H1 (cell line): Measurements from ENCODE around the gene ADCY7. TPM values are rescaled to one million over a fixed set of nuclear protein-coding genes. Genes with fewer than 3 reads are reported as not detected.

Source experiments
- CTCF ChIA-PET: fragments of 300-600 bp; sonication (Branson Sonifier 250); formaldehyde crosslinking; loops from one replicate; lab custom pipeline; 2021; ENCODE audit not compliant: partially characterized antibody; lab: Charles Lee
- POLR2A ChIA-PET: fragments of 300-600 bp; sonication (Branson Sonifier 250); formaldehyde crosslinking; loops from one replicate; lab custom pipeline; 2021; ENCODE audit warnings: inconsistent platforms; ENCODE audit not compliant: partially characterized antibody; lab: Charles Lee
- DNase-seq, 2 experiments: peaks; one replicate each; pipeline versions ENCODE4 v3.0.0 to v3.0.0-alpha.2; 2010 to 2022; ENCODE audit warnings: low spot score in 2 of 2, low read depth in 1 of 2, mixed read lengths in 1 of 2
- FAIRE-seq: peaks from 2 replicates; lab custom pipeline; 2011; peaks lifted over from hg19 to GRCh38; lab: Jason Lieb, UNC
- H2AFZ ChIP-seq: 2 replicates; pipeline ENCODE4 v1.8.1; 2012; ENCODE audit warnings: low read length, inconsistent platforms
- H2AK5ac ChIP-seq: 2 replicates; pipeline ENCODE4 v1.6.1; 2013; ENCODE audit warnings: low read depth, low read length
- H2BK120ac ChIP-seq: replicated peaks from 2 replicates; pipeline ENCODE3; 2013; ENCODE audit warnings: low read depth, low read length, inconsistent platforms
- H2BK12ac ChIP-seq: 2 replicates; pipeline ENCODE4 v1.6.1; 2013; ENCODE audit warnings: low read depth, low read length
- H2BK15ac ChIP-seq: 2 replicates; pipeline ENCODE4 v1.6.1; 2013; ENCODE audit warnings: low read length
- H2BK20ac ChIP-seq: 2 replicates; pipeline ENCODE4 v1.6.1; 2013; ENCODE audit warnings: low read length
- H2BK5ac ChIP-seq: 2 replicates; pipeline ENCODE4 v1.6.1; 2013; ENCODE audit warnings: low read depth, low read length
- H3K14ac ChIP-seq: 2 replicates; pipeline ENCODE4 v1.6.1; 2013; ENCODE audit warnings: inconsistent platforms; ENCODE audit not compliant: insufficient read length
- H3K18ac ChIP-seq: 2 replicates; pipeline ENCODE4 v1.6.1; 2013; ENCODE audit warnings: low read length; ENCODE audit errors: extremely low read depth
- H3K23ac ChIP-seq: 2 replicates; pipeline ENCODE4 v1.6.1; 2013; ENCODE audit warnings: inconsistent platforms; ENCODE audit not compliant: insufficient read length
- H3K23me2 ChIP-seq: 2 replicates; pipeline ENCODE4 v1.6.1; 2013; ENCODE audit warnings: low read depth, low read length
- H3K27ac ChIP-seq: 2 replicates; pipeline ENCODE4 v1.6.1; 2011; ENCODE audit warnings: low read depth, low read length, inconsistent platforms
- H3K27me3 ChIP-seq, 4 experiments: replicated peaks in 1 of 4; 1 replicate in 1 of 4; 2 replicates in 3 of 4; pipeline versions ENCODE4 v1.6.1 to v1.8.1; 2011 to 2013; ENCODE audit warnings: low read length in 3 of 4, mild to moderate bottlenecking in 3 of 4, inconsistent platforms in 2 of 4, mixed read lengths in 2 of 4, moderate library complexity in 1 of 4; ENCODE audit not compliant: control insufficient read depth in 3 of 4, insufficient read depth in 3 of 4; ENCODE audit errors: extremely low read depth in 1 of 4
- H3K36me3 ChIP-seq, 4 experiments: 2 replicates each; pipeline versions ENCODE4 v1.6.1 to v1.8.1; 2011 to 2013; ENCODE audit warnings: mild to moderate bottlenecking in 4 of 4, low read length in 3 of 4, moderate library complexity in 2 of 4, control low read depth in 1 of 4, inconsistent platforms in 1 of 4; ENCODE audit not compliant: insufficient read depth in 4 of 4, control insufficient read depth in 2 of 4
- H3K4ac ChIP-seq: replicated peaks from 2 replicates; pipeline ENCODE3; 2013; ENCODE audit warnings: low read length, low read depth, mixed read lengths, inconsistent platforms; ENCODE audit not compliant: insufficient read length
- H3K4me1 ChIP-seq, 4 experiments: replicated peaks in 1 of 4; 1 replicate in 1 of 4; 2 replicates in 3 of 4; pipeline versions ENCODE4 v1.6.1 to v1.8.1; 2011 to 2013; ENCODE audit warnings: low read length in 3 of 4, inconsistent platforms in 2 of 4, mixed read lengths in 1 of 4; ENCODE audit not compliant: insufficient read depth in 4 of 4, control insufficient read depth in 3 of 4
- H3K4me2 ChIP-seq, 2 experiments: 2 replicates each; pipeline versions ENCODE4 v1.6.1 to v1.8.1; 2011 to 2013; ENCODE audit warnings: low read depth in 2 of 2, low read length in 2 of 2, control low read depth in 1 of 2, inconsistent platforms in 1 of 2, mild to moderate bottlenecking in 1 of 2; ENCODE audit not compliant: insufficient read depth in 1 of 2
- H3K4me3 ChIP-seq, 4 experiments: fragments of 200-600, 300-600 bp in 1 of 4; sonication (generic), shearing (Covaris generic), sonication (Bioruptor Twin) in 1 of 4; 2 replicates each; pipeline versions ENCODE4 v1.5.1 to v1.8.1; 2011 to 2016; ENCODE audit warnings: low read length in 4 of 4, low read depth in 3 of 4, control low read depth in 2 of 4, inconsistent platforms in 2 of 4, mild to moderate bottlenecking in 2 of 4, mixed read lengths in 1 of 4, moderate library complexity in 1 of 4; ENCODE audit not compliant: insufficient read depth in 2 of 4; ENCODE audit errors: extremely low read depth in 1 of 4
- H3K56ac ChIP-seq: replicated peaks from 2 replicates; pipeline ENCODE3; 2013; ENCODE audit warnings: low read depth, mild to moderate bottlenecking, mixed read lengths, low read length, inconsistent platforms; ENCODE audit not compliant: insufficient read length
- H3K79me1 ChIP-seq: 2 replicates; pipeline ENCODE4 v1.6.1; 2013; ENCODE audit warnings: low read depth, low read length, control low read depth
- H3K79me2 ChIP-seq, 2 experiments: 2 replicates each; pipeline versions ENCODE4 v1.6.1 to v1.8.1; 2012 to 2013; ENCODE audit warnings: low read length in 2 of 2, mild to moderate bottlenecking in 2 of 2, inconsistent platforms in 1 of 2; ENCODE audit not compliant: insufficient read depth in 2 of 2, control insufficient read depth in 1 of 2
- H3K9ac ChIP-seq, 4 experiments: replicated peaks in 1 of 4; 1 replicate in 1 of 4; 2 replicates in 3 of 4; pipeline versions ENCODE4 v1.6.1 to v1.8.1; 2011 to 2013; ENCODE audit warnings: low read depth in 3 of 4, low read length in 3 of 4, control low read depth in 2 of 4, mild to moderate bottlenecking in 2 of 4, moderate library complexity in 2 of 4, inconsistent platforms in 1 of 4; ENCODE audit errors: extremely low read depth in 1 of 4
- H3K9me3 ChIP-seq, 2 experiments: 2 replicates each; pipeline versions ENCODE4 v1.6.1 to v1.8.1; 2012 to 2013; ENCODE audit warnings: mild to moderate bottlenecking in 2 of 2, moderate library complexity in 2 of 2, control low read depth in 1 of 2, inconsistent platforms in 1 of 2, low read depth in 1 of 2, low read length in 1 of 2, mixed read lengths in 1 of 2; ENCODE audit not compliant: insufficient read depth in 2 of 2
- H4K20me1 ChIP-seq, 2 experiments: replicated peaks in 1 of 2; 2 replicates each; pipeline versions ENCODE3 to v1.8.1; 2011 to 2013; ENCODE audit warnings: inconsistent platforms in 2 of 2, low read length in 2 of 2, mild to moderate bottlenecking in 1 of 2; ENCODE audit not compliant: insufficient read depth in 2 of 2, control insufficient read depth in 1 of 2
- H4K5ac ChIP-seq: 2 replicates; pipeline ENCODE4 v1.6.1; 2013; ENCODE audit warnings: low read length, low read depth, mixed read lengths, inconsistent platforms; ENCODE audit not compliant: insufficient read length
- H4K8ac ChIP-seq: 2 replicates; pipeline ENCODE4 v1.8.0; 2013; ENCODE audit warnings: mild to moderate bottlenecking, moderate library complexity, low read length, inconsistent platforms; ENCODE audit not compliant: insufficient read depth; ENCODE audit errors: extremely low read depth
- H4K91ac ChIP-seq: replicated peaks from 2 replicates; pipeline ENCODE3; 2013; ENCODE audit warnings: low read length, mixed read lengths, inconsistent platforms; ENCODE audit not compliant: insufficient read length
- ASH2L ChIP-seq: fragments of 200-600, 300-600 bp; sonication (generic); IDR thresholded peaks from one replicate; pipeline ENCODE4 v1.7.1; 2017; ENCODE audit warnings: low read length
- ATF2 ChIP-seq: IDR thresholded peaks from 2 replicates; pipeline ENCODE4 v1.6.1; 2012; ENCODE audit warnings: low read length, inconsistent platforms
- CREB1 ChIP-seq: IDR thresholded peaks from 2 replicates; pipeline ENCODE4 v1.6.1; 2012; ENCODE audit warnings: inconsistent platforms
- HDAC2 ChIP-seq, 2 experiments: fragments of 300-600 bp in 1 of 2; sonication (generic) in 1 of 2; IDR thresholded peaks; 2 replicates each; pipeline ENCODE4 v1.6.1; 2011 to 2012; ENCODE audit warnings: low read depth in 2 of 2, low read length in 2 of 2, mild to moderate bottlenecking in 2 of 2, moderate library complexity in 2 of 2, borderline replicate concordance in 1 of 2, inconsistent platforms in 1 of 2
- KDM1A ChIP-seq: fragments of 200-600, 300-600 bp; sonication (generic); IDR thresholded peaks from 2 replicates; pipeline ENCODE4 v1.7.1; 2016; ENCODE audit warnings: mild to moderate bottlenecking, low read length, borderline replicate concordance
- MAFK ChIP-seq: IDR thresholded peaks from 2 replicates; pipeline ENCODE4 v1.6.1; 2012; ENCODE audit warnings: low read depth, mild to moderate bottlenecking, improper control_type of control experiment, low read length
- POLR2A ChIP-seq, 2 experiments: IDR thresholded peaks; 1 replicate in 1 of 2; 2 replicates in 1 of 2; pipeline ENCODE4 v1.6.1; 2011; ENCODE audit warnings: low read depth in 2 of 2, low read length in 2 of 2, mild to moderate bottlenecking in 2 of 2; ENCODE audit errors: control extremely low read depth in 1 of 2
- SP2 ChIP-seq: IDR thresholded peaks from 2 replicates; pipeline ENCODE4 v1.6.1; 2012; ENCODE audit warnings: mild to moderate bottlenecking, low read length, inconsistent platforms
- TAF1 ChIP-seq: IDR thresholded peaks from 2 replicates; pipeline ENCODE4 v1.6.1; 2011; ENCODE audit warnings: mild to moderate bottlenecking, low read depth, low read length
- TAF7 ChIP-seq: optimal IDR thresholded peaks from 2 replicates; pipeline ENCODE3; 2011; ENCODE audit warnings: low read depth, mild to moderate bottlenecking, inconsistent platforms, low read length, moderate library complexity, borderline replicate concordance
- WGBS, 2 experiments: shearing (Covaris generic) in 1 of 2; methylation state at CpG; one replicate each; pipeline versions ENCODE4 v1.1.6 to v1.1.7; 2013 to 2015; ENCODE audit warnings: low lambda C conversion rate in 2 of 2, mixed read lengths in 2 of 2, inconsistent platforms in 1 of 2, low coverage in 1 of 2, missing lambda C conversion rate in 1 of 2; ENCODE audit not compliant: insufficient replicate concordance in 2 of 2, insufficient coverage in 1 of 2, insufficient read length in 1 of 2; ENCODE audit errors: extremely low coverage in 1 of 2, missing lambda C conversion rate in 1 of 2; 5-methylcytosine and 5-hydroxymethylcytosine counted together
- polyA plus RNA-seq, 7 experiments: library from polyadenylated mRNA; depleted of rRNA in 3 of 7; stranded (reverse) in 5 of 7; unstranded in 2 of 7; fragments of >200 nt in 5 of 7; fragments of 200-250 nt in 2 of 7; gene quantifications; 1 replicate in 5 of 7; 2 replicates in 1 of 7; 4 replicates in 1 of 7; pipeline versions ENCODE4 v1.2.1 to v1.2.3, GENCODE V29; 2011 to 2013; ENCODE audit warnings: missing spikeins in 2 of 7, mixed read lengths in 2 of 7
- total RNA-seq: library from RNA; stranded (reverse); fragmentation: NEBNext Ultra II Directional; extraction: Animal tissue kit (Norgen Biotek cat#: 25700); gene quantifications from 2 replicates; pipeline ENCODE4 v1.2.1, GENCODE V29; 2021
- TF ChIP-seq, protein P1 (sequence below): IDR thresholded peaks from 2 replicates; pipeline ENCODE4 v1.6.1; 2012; ENCODE audit warnings: inconsistent platforms

Gene ADCY7
- total and polyA plus RNA-seq, 2 of the 8 experiments (the other 6 are each of a cell fraction or from before 2014, with no cell fraction given) = 2.4 to 5.1 TPM

DNA sequence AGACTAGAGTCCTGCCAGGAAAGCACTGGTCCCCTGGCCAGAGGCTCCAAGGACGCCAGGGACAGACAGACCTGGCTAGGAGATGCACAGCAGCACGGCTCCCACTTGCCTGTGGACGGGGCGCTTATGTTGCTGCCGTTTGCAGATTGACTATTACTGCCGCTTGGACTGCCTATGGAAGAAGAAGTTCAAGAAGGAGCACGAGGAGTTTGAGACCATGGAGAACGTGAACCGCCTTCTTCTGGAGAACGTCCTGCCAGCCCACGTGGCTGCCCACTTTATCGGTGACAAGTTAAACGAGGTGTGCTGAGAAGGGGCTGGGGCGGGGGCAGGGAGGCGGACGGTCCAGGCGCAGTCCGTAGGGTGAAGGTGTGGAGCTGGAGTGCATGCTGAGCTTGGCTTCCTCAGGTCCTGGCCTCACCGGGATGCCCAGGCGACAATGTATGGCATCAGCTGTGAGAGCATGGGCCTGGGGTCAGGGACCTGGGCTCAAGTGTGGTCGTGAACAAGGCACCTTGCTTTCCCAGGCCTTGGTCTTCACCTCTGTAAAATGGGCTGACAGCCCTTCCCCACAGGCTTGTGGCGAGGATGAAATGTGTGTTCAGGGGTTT lies 45.6 kb downstream of the ADCY7 start:
- H3K18ac ChIP-seq = no peak overlapping the region
- no peak overlapping the region for H3K27ac ChIP-seq
- H3K14ac ChIP-seq = no peak overlapping the region
- H4K8ac ChIP-seq = no peak overlapping the region
- H3K23ac ChIP-seq = no peak overlapping the region
- DNase-seq (no peak), FAIRE-seq (no peak)
- CTCF ChIA-PET = interaction anchor here (0.5 to 1.1 kb wide), 2 partner anchors 15 to 168 kb away, joined by 3 read pairs; no protein-coding TSS in a partner anchor
- no peaks in the 10 kb centered on the region; a peak in 1 of 7 replicates for H3K4me1 ChIP-seq
- no peak overlapping the region for H2BK20ac ChIP-seq
- H3K9me3 ChIP-seq = no peaks in the 10 kb centered on the region; a peak in 1 of 4 replicates
- no peaks in the 10 kb centered on the region for H3K79me2 ChIP-seq
- peaks cover 3 to 32% (median 11%) of the 10 kb centered on the region in 4 experiments; a peak in 6 of 8 replicates for H3K36me3 ChIP-seq
- H2BK5ac ChIP-seq = no peak overlapping the region
- H3K79me1 ChIP-seq = no peaks in the 10 kb centered on the region; the same call in 1 of the 2 replicates
- H3K23me2 ChIP-seq = no peaks in the 10 kb centered on the region
- no peak overlapping the region for H2BK120ac ChIP-seq
- no peak overlapping the region for H3K56ac ChIP-seq
- H4K5ac ChIP-seq = no peak overlapping the region
- no peak overlapping the region for H3K4me3 ChIP-seq
- H2AFZ ChIP-seq = no peak overlapping the region
- H3K4ac ChIP-seq = peak overlapping the region; percentile 1
- no peak overlapping the region for H3K4me2 ChIP-seq
- H3K27me3 ChIP-seq = no peaks in the 10 kb centered on the region
- no peak overlapping the region for H2BK15ac ChIP-seq
- 94% methylated on average over 20 of the region's 22 CpGs; no CpG with 5 or more reads in 1 of the 2 experiments for WGBS, 2 experiments
- peaks cover 3 to 4% of the 10 kb centered on the region in 2 experiments for H4K20me1 ChIP-seq
- no peak overlapping the region for H2BK12ac ChIP-seq
- POLR2A ChIA-PET = interaction anchor here (1.3 kb wide), 1 partner anchor 54 kb away, joined by 3 read pairs; no protein-coding TSS in a partner anchor
- H4K91ac ChIP-seq = no peak overlapping the region
- H3K9ac ChIP-seq = no peak overlapping the region
- no peak overlapping the region for H2AK5ac ChIP-seq
- TF ChIP-seq ATF2 (no peak), HDAC2 (IDR thresholded peaks at IDR 0.05; ENCODE audit: borderline replicate concordance in 1 of 2, low read depth in 2 of 2, low read length in 2 of 2) (no peak), MAFK (no peak), KDM1A (peak; percentile 56; the same call in 1 of the 2 replicates), POLR2A (IDR thresholded peaks at IDR 0.05; ENCODE audit: control extremely low read depth in 1 of 2, low read depth in 2 of 2, low read length in 2 of 2) (no peak; a peak in 1 of 3 replicates), SP2 (no peak), CREB1 (no peak), TAF1 (no peak), ASH2L (no peak), TAF7 (no peak)
- TF ChIP-seq, protein P1, sequence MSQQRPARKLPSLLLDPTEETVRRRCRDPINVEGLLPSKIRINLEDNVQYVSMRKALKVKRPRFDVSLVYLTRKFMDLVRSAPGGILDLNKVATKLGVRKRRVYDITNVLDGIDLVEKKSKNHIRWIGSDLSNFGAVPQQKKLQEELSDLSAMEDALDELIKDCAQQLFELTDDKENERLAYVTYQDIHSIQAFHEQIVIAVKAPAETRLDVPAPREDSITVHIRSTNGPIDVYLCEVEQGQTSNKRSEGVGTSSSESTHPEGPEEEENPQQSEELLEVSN = no peak
